NCI-H460 (cell line): ENCODE measurements around the gene TEX35. TPM values are rescaled to one million over a fixed set of nuclear protein-coding genes. Genes with fewer than 3 reads are reported as not detected.

ENCODE experiments used
- DNase-seq: peaks from one replicate; pipeline ENCODE4 v3.0.0-alpha.2; 2016; ENCODE audit warnings: low read depth; ENCODE audit errors: extremely low read depth
- total RNA-seq: library from RNA; depleted of rRNA; stranded (reverse); fragments of >200 nt; shearing (Covaris generic); gene quantifications from 2 replicates; pipeline ENCODE4 v1.2.3, GENCODE V29; 2014

TEX35 gene
- total RNA-seq, 1 experiment from 2014 or later, result not detected

DNA sequence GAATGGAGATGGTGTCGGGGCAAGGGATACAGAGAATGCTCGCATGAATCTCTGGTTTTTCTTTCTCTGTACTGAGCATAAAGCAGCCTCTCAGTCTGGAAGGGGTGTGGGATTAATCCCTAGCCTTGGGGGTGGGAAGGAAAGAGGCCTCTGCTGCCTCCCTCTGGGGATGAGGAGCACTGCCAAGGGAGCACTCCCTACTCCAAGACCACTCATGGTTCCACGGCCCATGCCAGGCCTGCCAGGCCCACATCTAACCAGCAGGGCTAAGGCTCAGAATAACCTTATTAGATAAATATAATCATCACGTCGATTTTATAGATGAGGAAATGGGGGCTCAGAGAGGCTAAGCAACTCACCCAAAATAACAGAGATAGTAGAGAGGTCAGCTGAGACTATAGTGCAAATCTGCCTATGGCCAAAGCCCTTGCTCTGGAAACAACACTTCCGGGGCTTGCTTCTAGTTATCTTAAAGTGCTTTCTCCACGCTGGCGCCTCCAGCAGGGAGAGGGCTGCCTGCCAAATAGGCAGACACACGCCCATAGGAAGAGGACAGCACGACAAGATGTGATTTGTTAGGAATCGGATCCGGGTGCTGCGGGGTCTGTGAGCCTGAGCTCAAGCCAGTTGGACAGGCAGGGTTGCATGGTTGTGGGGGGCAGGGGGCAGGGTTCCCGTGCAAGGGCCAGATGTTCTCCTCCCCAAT, 522 bp downstream of the TEX35 start:
- no peak for DNase-seq

- DNase-seq, result no peak
Observed at GRCh38 chr1:178516110-178516509, 3.2 kb downstream of the TEX35 start.

DNA sequence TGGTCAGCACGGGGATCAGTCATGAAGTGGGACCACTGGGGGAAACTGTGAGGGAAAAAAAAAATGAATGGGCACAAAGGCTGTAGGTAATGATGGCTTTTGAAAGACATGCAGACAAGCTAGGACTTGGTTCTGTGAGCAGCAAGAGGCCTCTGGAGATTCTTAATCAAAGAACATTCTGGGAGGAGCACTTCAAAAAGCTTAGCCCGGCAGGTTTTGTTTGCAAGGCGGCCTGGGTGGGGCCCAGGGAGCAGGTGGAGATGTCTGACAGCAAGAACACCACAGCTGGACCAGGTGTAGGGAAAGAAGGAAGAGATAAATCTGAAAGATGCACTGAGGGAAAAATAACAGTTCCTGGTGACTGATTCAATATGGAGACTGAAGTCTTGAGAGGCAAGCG, 6.0 kb downstream of the TEX35 start:
- no peak for DNase-seq

DNA sequence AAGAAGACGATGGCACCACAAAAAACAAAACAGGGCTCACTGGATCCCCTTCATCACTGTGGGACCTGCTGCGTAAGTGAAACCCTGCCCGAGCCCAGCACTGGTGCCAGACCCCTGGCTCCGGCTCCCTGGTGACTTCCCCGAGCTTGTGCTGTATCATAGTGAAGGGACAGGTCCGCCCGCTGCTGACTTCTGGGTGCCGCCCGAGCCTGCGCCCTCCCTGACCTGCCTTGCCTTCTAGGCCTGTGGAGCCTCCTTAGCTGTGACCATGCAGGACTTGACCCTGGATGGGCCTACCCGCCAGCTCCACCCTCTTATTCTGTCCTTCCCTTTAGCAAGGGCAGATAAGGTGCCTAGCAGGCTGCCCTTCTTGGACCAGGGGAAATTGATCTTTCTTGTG, 7.9 kb downstream of the TEX35 start:
- no peak for DNase-seq

DNA sequence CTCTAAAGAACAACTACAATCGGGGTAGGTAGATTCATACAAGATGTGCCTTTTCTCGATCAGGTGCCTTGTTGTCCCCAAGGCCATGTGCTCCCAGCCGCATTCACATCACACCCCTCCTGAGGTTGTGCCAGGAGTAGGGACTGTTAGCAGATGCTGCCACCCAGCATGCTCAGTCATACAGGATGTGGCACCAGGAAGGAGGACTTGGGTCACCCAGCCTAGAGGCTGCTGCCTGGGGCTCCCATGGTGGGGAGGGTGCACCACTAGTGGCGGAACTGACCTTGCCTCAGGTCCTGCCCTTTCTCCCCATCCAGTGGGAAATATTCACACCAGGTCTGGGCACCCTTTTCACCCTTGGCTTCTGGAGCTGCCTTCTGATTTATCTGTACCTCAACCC, 8.3 kb downstream of the TEX35 start:
- no peak for DNase-seq

- no peak for DNase-seq
Observed at GRCh38 chr1:178527117-178527516, 14.2 kb downstream of the TEX35 start.

GRCh38 chr1:178528228-178528952, 15.5 kb downstream of the TEX35 start:
- DNase-seq, result no peak

- DNase-seq, result no peak
Observed at GRCh38 chr1:178528953-178529335, 16.0 kb downstream of the TEX35 start.

- no peak for DNase-seq
Observed at GRCh38 chr1:178529364-178530036, 16.6 kb downstream of the TEX35 start.

DNA sequence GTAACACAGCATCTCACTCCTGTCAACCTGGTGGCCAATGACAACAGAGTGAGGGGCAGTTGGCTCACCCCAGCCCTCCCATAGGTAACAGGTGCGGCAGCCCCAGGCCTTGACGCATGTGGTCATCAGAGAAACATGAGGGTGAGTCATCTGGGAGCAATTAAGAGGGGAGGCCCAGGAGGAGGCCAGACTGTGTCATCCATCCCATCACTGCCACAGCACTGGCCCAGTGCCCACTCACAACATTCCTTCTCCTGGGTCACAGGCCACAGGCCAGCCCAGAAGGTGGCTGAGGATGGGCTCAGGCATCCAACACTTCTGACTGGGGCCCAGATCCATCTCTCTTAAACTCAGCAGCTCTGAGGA, 17.1 kb downstream of the TEX35 start:
- DNase-seq, result no peak

DNA sequence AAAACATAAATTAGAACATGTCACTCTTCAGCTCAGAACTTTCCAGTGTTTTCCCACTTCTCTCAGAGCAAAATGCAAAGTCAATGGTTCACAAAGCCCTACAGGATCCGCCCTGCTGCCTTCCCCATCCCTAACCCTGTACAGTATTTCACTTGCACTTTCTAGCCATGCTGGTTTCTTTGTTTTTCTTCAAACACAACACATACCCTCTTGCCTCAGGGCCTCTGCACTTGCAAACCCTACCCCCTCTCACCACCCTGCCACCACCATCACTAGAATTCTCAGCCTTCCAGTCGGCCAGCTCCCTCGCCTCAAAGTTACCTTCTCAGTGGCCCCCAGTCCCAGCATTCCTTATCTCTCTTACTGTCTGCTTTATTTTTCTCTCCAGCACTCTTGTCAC, 17.6 kb downstream of the TEX35 start:
- DNase-seq, result no peak

- DNase-seq, result no peak
Observed at GRCh38 chr1:178531887-178532286, 19.0 kb downstream of the TEX35 start.

- peak; percentile 82 for DNase-seq
Observed at GRCh38 chr1:178532392-178532791, 19.5 kb downstream of the TEX35 start.

- no peak for DNase-seq
Observed at GRCh38 chr1:178533121-178533946, 20.4 kb downstream of the TEX35 start.

GRCh38 chr1:178534137-178534868, 21.4 kb downstream of the TEX35 start:
- DNase-seq, result no peak

DNA sequence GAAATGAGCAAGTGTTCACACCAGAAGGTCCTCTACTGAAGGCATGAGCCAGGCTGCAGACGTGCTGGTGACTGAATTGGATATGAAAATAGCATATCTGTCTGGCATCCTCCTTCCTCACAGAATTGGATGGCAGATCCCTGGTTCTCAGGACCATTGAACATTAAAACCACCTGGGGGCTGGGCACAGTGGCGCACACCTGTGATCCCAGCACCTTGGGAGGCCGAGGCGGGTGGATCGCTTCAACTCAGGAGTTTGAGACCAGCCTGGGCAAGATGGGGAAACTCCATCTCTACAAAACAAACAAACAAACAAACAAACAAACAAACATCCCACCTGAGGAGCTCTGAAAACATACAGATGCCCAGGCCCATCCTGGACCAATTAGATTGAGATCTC, 23.4 kb downstream of the TEX35 start:
- DNase-seq, result no peak

GRCh38 chr1:178536844-178537371, 24.0 kb downstream of the TEX35 start:
- DNase-seq, result no peak

DNA sequence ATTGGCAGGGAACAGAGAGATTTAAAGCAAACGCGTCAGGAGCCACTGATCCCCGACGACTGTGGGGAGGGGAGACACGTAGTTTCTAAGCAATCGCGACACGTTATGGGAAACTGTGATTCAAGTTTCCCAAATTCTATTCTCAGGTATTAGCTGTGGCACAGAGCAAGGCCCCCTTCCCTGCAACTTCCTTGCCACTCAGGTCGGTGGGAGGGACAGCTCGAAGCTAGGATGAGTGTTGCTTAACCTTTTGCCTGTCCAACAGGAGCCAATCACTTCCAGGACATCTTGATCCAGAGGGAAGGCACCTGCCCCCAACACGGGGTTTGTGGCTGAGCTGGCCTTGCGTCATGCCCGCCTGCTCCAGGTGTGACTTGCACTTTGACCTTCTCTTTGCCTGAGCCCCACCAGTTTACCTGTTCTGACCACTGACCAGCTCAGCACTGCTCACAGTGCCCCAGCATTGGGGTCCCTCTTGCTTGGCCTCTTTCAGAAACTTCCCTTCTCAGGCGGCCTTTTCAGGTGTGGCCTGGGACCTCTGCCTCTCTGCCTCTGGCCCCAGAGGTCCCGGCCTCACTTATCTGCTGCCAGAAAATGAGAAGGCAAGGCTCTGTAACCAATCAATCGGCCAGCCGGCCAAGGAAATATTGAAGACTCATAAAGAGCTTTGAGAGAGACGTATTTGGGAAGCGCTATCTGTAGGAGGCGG, 24.6 kb downstream of the TEX35 start:
- DNase-seq, result no peak

DNA sequence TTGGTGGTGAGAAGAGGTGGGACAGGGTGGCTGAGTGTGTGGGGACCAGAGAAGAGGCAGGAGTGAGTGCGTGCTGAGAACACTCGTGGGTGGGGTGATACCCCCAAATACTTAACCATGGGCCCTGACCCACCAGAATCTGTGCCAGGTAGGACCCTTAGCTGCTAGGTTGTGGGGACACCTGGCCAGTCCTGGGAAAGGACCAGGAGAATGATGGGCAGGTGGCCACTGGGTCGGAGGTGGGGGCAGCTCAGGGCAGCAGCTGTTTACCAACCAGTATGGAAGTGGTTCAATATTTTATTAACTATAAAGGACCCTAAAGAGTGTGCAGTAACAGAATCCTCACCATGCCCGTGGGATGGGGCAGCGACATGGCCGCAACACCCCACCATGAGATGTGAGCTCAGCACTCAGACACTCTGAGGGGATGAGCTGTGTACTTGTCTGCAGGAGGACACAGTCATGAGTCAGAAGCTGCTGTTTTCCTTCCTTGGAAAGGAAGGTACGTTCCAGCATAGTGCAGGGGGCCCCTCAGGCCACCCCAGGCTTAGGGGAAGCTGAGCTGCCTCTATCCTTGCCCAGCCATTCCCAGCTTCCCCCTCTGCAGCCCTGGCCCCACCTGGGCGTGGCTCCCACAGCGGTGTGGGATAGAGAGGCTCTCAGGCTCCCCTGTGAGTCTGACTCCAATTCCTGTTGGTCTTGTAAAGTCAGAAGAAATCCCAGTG, 25.4 kb downstream of the TEX35 start:
- DNase-seq, result no peak
